OCI-LY7 (cell line): ENCODE measurements around the gene SGTB. TPM values are rescaled to one million over a fixed set of nuclear protein-coding genes. Genes with fewer than 3 reads are reported as not detected.

ENCODE experiments used
- BruUV-seq: library from RNA; stranded (reverse); fragments of 400-500 nt; replicated peaks from 2 replicates; lab custom pipeline; 2021; lab: Mats Ljungman, UMichigan
- CTCF ChIA-PET: fragments of 300-600 bp; sonication (Branson Sonifier 250); formaldehyde crosslinking; loops from one replicate; lab custom pipeline; 2022; ENCODE audit warnings: antibody characterized with exemption; ENCODE audit not compliant: unreplicated experiment; lab: Charles Lee
- POLR2A ChIA-PET: fragments of 300-600 bp; sonication (Branson Sonifier 250); formaldehyde crosslinking; loops from one replicate; lab custom pipeline; 2022; ENCODE audit warnings: antibody characterized with exemption; lab: Charles Lee
- DNase-seq: peaks from one replicate; pipeline ENCODE4 v3.0.0-alpha.2; 2015; ENCODE audit warnings: low spot score
- H2AFZ ChIP-seq: fragments of 200-600 bp; sonication (generic), shearing (Covaris generic); 2 replicates; pipeline ENCODE4 v1.6.1; 2014; ENCODE audit warnings: mild to moderate bottlenecking, antibody characterized with exemption, low read length, moderate library complexity
- H3K27ac ChIP-seq: fragments of 200-600 bp; sonication (generic); 2 replicates; pipeline ENCODE4 v1.5.1; 2014; ENCODE audit warnings: mixed run types, low read depth, mild to moderate bottlenecking, moderate library complexity, low read length, inconsistent platforms; ENCODE audit not compliant: poor library complexity, severe bottlenecking
- H3K36me3 ChIP-seq: fragments of 200-600 bp; sonication (generic); 2 replicates; pipeline ENCODE4 v1.6.1; 2014; ENCODE audit warnings: mild to moderate bottlenecking, antibody characterized with exemption, low read length, moderate library complexity, mixed read lengths; ENCODE audit not compliant: insufficient read depth
- H3K4me1 ChIP-seq: fragments of 200-600 bp; sonication (generic); 2 replicates; pipeline ENCODE4 v1.5.1; 2014; ENCODE audit warnings: mild to moderate bottlenecking, low read length; ENCODE audit not compliant: insufficient read depth, poor library complexity, severe bottlenecking
- H3K4me2 ChIP-seq: fragments of 200-600 bp; sonication (generic); 2 replicates; pipeline ENCODE4 v1.6.1; 2014; ENCODE audit warnings: mild to moderate bottlenecking, low read length
- H3K4me3 ChIP-seq: fragments of 200-600 bp; sonication (generic); 2 replicates; pipeline ENCODE4 v1.5.1; 2014; ENCODE audit warnings: mild to moderate bottlenecking, low read depth, low read length; ENCODE audit not compliant: poor library complexity, severe bottlenecking
- H3K79me2 ChIP-seq: fragments of 200-600 bp; sonication (generic); 2 replicates; pipeline ENCODE4 v1.6.1; 2016; ENCODE audit warnings: low read depth, mild to moderate bottlenecking, low read length, moderate library complexity, mixed read lengths; ENCODE audit not compliant: insufficient read depth
- H3K9me2 ChIP-seq: fragments of 200-600 bp; sonication (generic); 2 replicates; pipeline ENCODE4 v1.6.1; 2016; ENCODE audit warnings: mild to moderate bottlenecking, low read length, mixed read lengths; ENCODE audit not compliant: insufficient read depth
- H3K9me3 ChIP-seq: fragments of 200-600 bp; sonication (generic); 2 replicates; pipeline ENCODE4 v1.6.1; 2014; ENCODE audit warnings: mild to moderate bottlenecking, mixed run types, low read length, mixed read lengths
- H4K20me1 ChIP-seq: fragments of 200-600 bp; sonication (generic); 2 replicates; pipeline ENCODE4 v1.6.1; 2014; ENCODE audit warnings: mild to moderate bottlenecking, antibody characterized with exemption, low read length, moderate library complexity, mixed read lengths; ENCODE audit not compliant: insufficient read depth
- CTCF ChIP-seq: fragments of 200-600 bp; sonication (generic); conservative IDR thresholded peaks from 2 replicates; pipeline ENCODE4 v1.5.1; 2014; ENCODE audit warnings: mild to moderate bottlenecking, antibody characterized with exemption, low read length, moderate library complexity, mixed read lengths
- EZH2phosphoT487 ChIP-seq: fragments of 200-600 bp; sonication (generic); IDR thresholded peaks from 2 replicates; pipeline ENCODE4 v1.6.1; 2018; ENCODE audit warnings: low read depth, borderline replicate concordance, mild to moderate bottlenecking, mixed run types, antibody characterized with exemption, low read length, moderate library complexity, mixed read lengths
- intact Hi-C: fragments of 100-400 bp; cut with micrococcal nuclease; formaldehyde crosslinking; loops from one replicate; pipeline ENCODE4 v1.10.0; 2022; ENCODE audit not compliant: unreplicated experiment
- total RNA-seq, 2 experiments: library from RNA; depleted of rRNA in 1 of 2; stranded (reverse); fragments of >200 nt in 1 of 2; shearing (Covaris generic) in 1 of 2; gene quantifications; 2 replicates each; pipeline ENCODE4 v1.2.3, GENCODE V29; 2014 to 2022

The SGTB gene
- total RNA-seq, 2 experiments from 2014 or later, result 4.3 to 8.7 TPM

GRCh38 chr5:65663804-65664521 lies 57.9 kb downstream of the SGTB start:
- Histone ChIP-seq H3K4me3 (no peak overlapping the region), H3K79me2 (no peaks in the 10 kb centered on the region), H2AFZ (no peak overlapping the region), H3K4me2 (no peak overlapping the region), H4K20me1 (no peaks in the 10 kb centered on the region), H3K4me1 (no peaks in the 10 kb centered on the region), H3K27ac (no peak overlapping the region), H3K9me3 (no peaks in the 10 kb centered on the region), H3K9me2 (no peaks in the 10 kb centered on the region), H3K36me3 (peaks cover 22% of the 10 kb centered on the region)
- TF ChIP-seq EZH2phosphoT487, result no peak
- 0 out of 2 replicates have a peak, but pooled peaks have one; percentile 21 for TF ChIP-seq CTCF
- no peak for DNase-seq
- CTCF ChIA-PET, result no interaction called here
- intact Hi-C loops, result no loop called here
- no TSS peak for BruUV-seq
- POLR2A ChIA-PET, result interaction anchor here (0.6 kb wide), 2 partner anchors 38 to 280 kb away, joined by 3 read pairs; no protein-coding TSS in a partner anchor

DNA sequence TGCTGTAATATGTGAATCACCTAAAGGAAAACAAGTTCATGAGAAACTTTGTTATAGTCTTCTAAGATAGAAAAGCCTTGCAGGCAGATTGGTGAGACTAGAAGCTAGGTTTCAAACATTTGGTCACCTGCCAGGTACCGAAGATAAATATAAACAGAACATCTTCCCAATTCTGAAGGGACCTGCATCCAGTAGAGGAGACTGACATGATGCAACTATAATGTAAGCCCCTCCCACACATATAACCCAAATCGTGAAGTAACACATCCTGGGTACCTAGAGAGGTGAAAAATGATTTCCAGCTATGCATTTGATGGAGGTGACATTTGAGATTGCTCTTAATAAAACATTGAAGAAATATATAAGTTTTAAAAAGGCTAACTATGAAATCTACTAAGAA lies 67.2 kb downstream of the SGTB start:
- H3K36me3 ChIP-seq, result 0 out of 2 replicates have a peak, but pooled peaks cover 3% of the 10 kb centered on the region
- intact Hi-C loops, result no loop called here
- no peaks in the 10 kb centered on the region for H3K4me1 ChIP-seq
- H2AFZ ChIP-seq, result no peak overlapping the region
- no peak overlapping the region for H3K4me3 ChIP-seq
- ChIA-PET CTCF (no interaction called here), POLR2A (no interaction called here)
- no peaks in the 10 kb centered on the region for H4K20me1 ChIP-seq
- H3K4me2 ChIP-seq, result no peak overlapping the region
- DNase-seq, result no peak
- H3K9me2 ChIP-seq, result no peaks in the 10 kb centered on the region
- H3K9me3 ChIP-seq, result no peaks in the 10 kb centered on the region
- TF ChIP-seq EZH2phosphoT487 (no peak), CTCF (no peak)
- no peaks in the 10 kb centered on the region for H3K79me2 ChIP-seq
- no TSS peak for BruUV-seq
- no peak overlapping the region for H3K27ac ChIP-seq

DNA sequence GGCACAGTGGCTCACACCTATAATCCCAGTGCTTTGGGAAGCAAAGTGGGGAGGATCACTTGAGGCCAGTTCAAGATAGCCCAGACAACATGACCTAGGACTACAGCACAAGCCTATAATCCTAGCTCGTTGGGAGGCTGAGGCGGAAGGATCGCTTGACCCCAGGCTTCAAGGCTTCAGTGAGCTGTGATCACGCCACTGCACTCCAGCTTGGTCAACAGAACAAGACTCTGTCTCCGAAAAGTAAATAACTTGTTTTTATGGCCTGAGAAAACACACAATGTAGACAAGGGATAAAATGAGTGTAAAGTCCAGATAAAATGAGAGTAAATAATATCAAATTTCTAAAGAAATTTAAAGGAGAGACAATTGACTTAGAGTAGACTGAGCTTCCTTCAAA lies 70.8 kb downstream of the SGTB start:
- Histone ChIP-seq H3K4me3 (no peak overlapping the region), H3K79me2 (no peaks in the 10 kb centered on the region), H3K36me3 (peaks cover 6% of the 10 kb centered on the region; the same call in 1 of the 2 replicates), H3K4me1 (no peaks in the 10 kb centered on the region), H4K20me1 (no peaks in the 10 kb centered on the region), H3K4me2 (no peak overlapping the region), H3K9me3 (no peaks in the 10 kb centered on the region), H3K27ac (no peak overlapping the region), H3K9me2 (no peaks in the 10 kb centered on the region), H2AFZ (no peak overlapping the region)
- CTCF ChIA-PET, result no interaction called here
- no TSS peak for BruUV-seq
- no peak for DNase-seq
- POLR2A ChIA-PET, result interaction anchor here (0.7 to 0.9 kb wide), 4 partner anchors 10 to 837 kb away, joined by 3 to 4 read pairs (median 3); no protein-coding TSS in a partner anchor
- intact Hi-C loops, result no loop called here
- no peak for TF ChIP-seq EZH2phosphoT487
- no peak for TF ChIP-seq CTCF
